Kidney (tissue), 14 donors: ENCODE results near the gene GPX4. TPM values are rescaled to one million over a fixed set of nuclear protein-coding genes. Genes with fewer than 3 reads are reported as not detected.

Experiments used
- DNase-seq, 5 donors: peaks; one replicate each; pipeline ENCODE4 v3.0.0-alpha.2; 2013 to 2020
- FAIRE-seq: peaks from 2 replicates; lab custom pipeline; 2012; peaks lifted over from hg19 to GRCh38; lab: Jason Lieb, UNC
- H3K27ac ChIP-seq, 2 donors: one replicate each; pipeline ENCODE4 v1.7.0; 2013; ENCODE audit warnings: low read depth in 2 of 2, low read length in 2 of 2, inconsistent platforms in 1 of 2
- H3K27me3 ChIP-seq: one replicate; pipeline ENCODE4 v1.7.1; 2013; ENCODE audit warnings: low read length, inconsistent platforms; ENCODE audit not compliant: control insufficient read depth, insufficient read depth
- H3K36me3 ChIP-seq, 3 donors: one replicate each; pipeline versions ENCODE4 v1.7.0 to v1.7.1; 2013; ENCODE audit warnings: low read length in 3 of 3, control low read depth in 1 of 3, inconsistent platforms in 1 of 3; ENCODE audit not compliant: insufficient read depth in 3 of 3, control insufficient read depth in 2 of 3
- H3K4me1 ChIP-seq, 3 donors: one replicate each; pipeline versions ENCODE4 v1.7.0 to v1.7.1; 2013; ENCODE audit warnings: low read length in 3 of 3, inconsistent platforms in 1 of 3, low read depth in 1 of 3; ENCODE audit not compliant: control insufficient read depth in 2 of 3, insufficient read depth in 2 of 3
- H3K4me3 ChIP-seq, 3 donors: one replicate each; pipeline versions ENCODE4 v1.7.0 to v1.8.1; 2013; ENCODE audit warnings: low read length in 3 of 3, control low read depth in 1 of 3, inconsistent platforms in 1 of 3
- H3K9ac ChIP-seq, 3 donors: one replicate each; pipeline versions ENCODE4 v1.7.0 to v1.7.1; 2013; ENCODE audit warnings: low read length in 3 of 3, control low read depth in 1 of 3, inconsistent platforms in 1 of 3
- H3K9me3 ChIP-seq, 3 donors: one replicate each; pipeline versions ENCODE4 v1.7.0 to v1.7.1; 2013; ENCODE audit warnings: low read length in 3 of 3, control low read depth in 1 of 3, inconsistent platforms in 1 of 3; ENCODE audit not compliant: control insufficient read depth in 2 of 3, insufficient read depth in 1 of 3
- CTCF ChIP-seq: IDR thresholded peaks from 3 replicates; pipeline ENCODE4 v1.5.1; 2012; ENCODE audit warnings: mild to moderate bottlenecking, moderate library complexity, borderline replicate concordance; ENCODE audit not compliant: insufficient read depth; ENCODE audit errors: extremely low read depth
- intact Hi-C: fragments of 100-400 bp; cut with DNase I; formaldehyde crosslinking; loops from one replicate; pipeline ENCODE4 v1.11.1; 2022
- polyA plus RNA-seq: library from polyadenylated mRNA; stranded (reverse); fragments of 350-450 nt; fragmentation: Illumina TruSeq; extraction: RNeasy Lipid Tissue Mini Kit (QIAGEN cat#74804); gene quantifications from one replicate; pipeline ENCODE4 v1.2.3, GENCODE V29; 2014; ENCODE audit warnings: low read depth, low replicate concordance; ENCODE audit not compliant: insufficient read depth
- total RNA-seq: library from RNA; stranded (reverse); fragmentation: NEBNext Ultra II Directional; extraction: Animal tissue kit (Norgen Biotek cat#: 25700); gene quantifications from one replicate; pipeline ENCODE4 v1.2.1, GENCODE V29; 2021
- donor health status: control.
- donor health status: control.
- donor health status: control.
- donor health status: control.
- donor health status: control.
- donor health status: DM: yes; HTN: yes; CAD: no.
- donor health status: Normal renal cell carcinoma (clear cell type).

GPX4 gene
- total and polyA plus RNA-seq, 2 donors from 2014 or later, result 268 to 966 TPM

- intact Hi-C loops, result no loop called here
- H3K4me1 ChIP-seq, result no peaks in the 10 kb centered on the region
- FAIRE-seq (no peak), DNase-seq (no peak)
- H3K4me3 ChIP-seq, result no peak overlapping the region
- H3K36me3 ChIP-seq, result peaks cover 0 to 8% (median 0%) of the 10 kb centered on the region in 3 donors
- no peak overlapping the region for H3K27ac ChIP-seq
- no peak overlapping the region for H3K9ac ChIP-seq
- TF ChIP-seq CTCF, result no peak
- H3K9me3 ChIP-seq, result peaks cover 0 to 29% (median 7%) of the 10 kb centered on the region in 3 donors
- no peaks in the 10 kb centered on the region for H3K27me3 ChIP-seq
Observed at GRCh38 chr19:1055028-1055425, 48.8 kb upstream of the GPX4 start.

GRCh38 chr19:1055886-1056620, 47.7 kb upstream of the GPX4 start:
- no peak overlapping the region for H3K9ac ChIP-seq
- H3K4me3 ChIP-seq, result no peak overlapping the region
- peaks cover 0 to 8% (median 0%) of the 10 kb centered on the region in 3 donors for H3K36me3 ChIP-seq
- TF ChIP-seq CTCF, result no peak
- no peaks in the 10 kb centered on the region for H3K4me1 ChIP-seq
- intact Hi-C loops, result no loop called here
- no peak for DNase-seq
- no peak for FAIRE-seq
- H3K27me3 ChIP-seq, result no peaks in the 10 kb centered on the region
- no peak overlapping the region for H3K27ac ChIP-seq
- peaks cover 0 to 29% (median 7%) of the 10 kb centered on the region in 3 donors for H3K9me3 ChIP-seq

GRCh38 chr19:1057176-1057855, 46.5 kb upstream of the GPX4 start:
- FAIRE-seq (no peak), DNase-seq (no peak)
- Histone ChIP-seq H3K9me3 (peaks cover 0 to 29% (median 7%) of the 10 kb centered on the region in 3 donors), H3K9ac (no peak overlapping the region), H3K36me3 (peaks cover 0 to 8% (median 0%) of the 10 kb centered on the region in 3 donors), H3K4me1 (no peaks in the 10 kb centered on the region), H3K27ac (no peak overlapping the region), H3K27me3 (no peaks in the 10 kb centered on the region), H3K4me3 (no peak overlapping the region)
- no peak for TF ChIP-seq CTCF
- intact Hi-C loops, result no loop called here
